ENCODE results near the gene COL23A1.
"Not testable (repeated sequence)": the region's sequence is repeated elsewhere in the genome, so short reads cannot be mapped to it uniquely, and the experiment has no call there.

- TF ChIP-seq POLR2AphosphoS5 (IDR thresholded peaks at IDR 0.05; ENCODE audit: low read depth); CTCF (conservative IDR thresholded peaks at IDR 0.05; ENCODE audit: low read depth in 2 of 2): not testable (repeated sequence)
Observed at GRCh38 chr5:178229111-178229510, 361.1 kb downstream of the COL23A1 start.

Measured in GM23338 (cell line).